ENCODE data around the gene DLG2.
A peak's percentile ranks its signal among the peaks of the same experiment; 100 is the strongest.

The DLG2 gene

DNA sequence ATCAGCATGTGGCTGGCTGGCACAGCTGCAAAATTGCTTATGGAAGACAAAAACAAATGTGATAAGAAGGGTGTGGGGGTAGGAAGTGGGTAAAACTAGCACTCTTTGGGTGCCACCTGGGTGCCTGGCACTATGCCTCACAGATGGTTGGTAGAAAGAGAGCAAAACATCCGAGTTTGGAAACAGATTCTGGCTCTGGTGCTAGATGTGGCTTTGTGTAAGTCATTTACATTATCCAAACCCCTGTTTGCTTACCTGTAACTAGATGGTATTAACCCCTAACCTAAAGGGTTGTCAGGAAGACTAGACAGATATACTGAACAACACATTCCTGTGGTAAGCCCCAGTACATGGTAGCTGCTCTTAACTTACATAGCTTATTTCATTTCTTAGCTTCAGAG is 905.6 kb downstream of the DLG2 start:
- no peak for DNase-seq

DNA sequence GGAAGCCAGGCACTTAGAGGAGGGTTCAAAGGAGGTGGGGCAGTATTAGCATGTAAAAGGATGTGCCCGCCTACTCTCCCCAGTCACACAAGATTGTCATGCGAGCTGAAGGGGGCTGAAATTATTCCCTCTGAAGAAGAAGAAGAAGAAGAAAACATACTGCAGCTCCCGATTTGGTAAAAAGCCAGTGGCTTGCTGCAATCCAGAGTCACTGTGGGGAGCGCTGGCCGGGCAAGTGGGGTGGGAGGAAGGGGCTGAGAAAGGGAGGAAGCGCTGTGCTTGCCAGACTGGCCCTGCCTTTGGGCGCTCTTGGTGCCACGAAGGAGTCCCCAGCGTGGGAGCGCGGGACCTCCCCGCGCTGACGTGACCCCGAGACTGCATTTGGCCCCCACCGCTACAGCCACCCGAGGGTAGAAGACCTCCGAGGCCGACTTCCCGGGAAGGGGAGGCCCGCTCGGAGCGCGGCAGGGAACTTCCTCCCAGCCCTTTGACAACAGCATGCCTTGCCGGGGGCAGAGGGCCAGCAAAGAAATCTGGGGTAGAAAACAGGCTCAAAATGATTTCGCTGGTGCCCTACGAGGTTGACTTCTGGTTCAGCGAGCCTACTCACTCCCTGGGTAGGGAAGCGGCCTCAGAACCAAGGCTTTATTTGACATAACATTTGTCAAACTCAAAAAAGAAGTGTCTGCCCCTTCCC is 906.3 kb downstream of the DLG2 start:
- DNase-seq, result no peak

DNA sequence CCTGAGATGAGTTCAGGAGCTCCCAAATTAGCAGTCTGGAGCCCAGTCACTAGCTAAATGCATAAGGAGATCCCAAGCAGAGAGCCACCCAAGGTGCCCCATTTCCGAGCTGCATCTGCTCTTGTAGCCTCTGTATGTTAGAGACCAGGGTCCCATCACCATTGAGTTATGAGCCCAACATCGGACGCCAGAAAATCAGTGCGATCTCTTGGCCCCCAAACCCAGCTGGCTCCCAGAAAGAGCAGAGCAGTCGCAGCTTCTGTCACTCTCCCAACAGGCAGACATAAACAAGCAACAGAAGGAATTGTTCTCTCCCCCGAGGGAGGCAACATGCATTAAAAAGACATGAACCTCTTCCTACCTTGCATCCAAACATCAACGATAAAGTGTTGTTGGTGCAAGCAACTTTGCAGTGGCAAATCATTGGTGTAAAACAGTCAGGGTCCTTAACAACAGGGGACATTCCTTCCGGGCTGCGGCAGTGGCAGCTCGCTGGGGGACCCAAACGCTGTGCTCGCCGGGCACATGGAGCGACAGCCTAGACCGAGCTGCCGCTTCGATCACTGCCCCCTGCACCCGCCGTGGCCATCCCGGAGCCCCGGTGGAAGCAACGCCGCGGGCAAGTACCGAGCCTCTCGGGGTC is 907.1 kb downstream of the DLG2 start:
- DNase-seq, result no peak

DNA sequence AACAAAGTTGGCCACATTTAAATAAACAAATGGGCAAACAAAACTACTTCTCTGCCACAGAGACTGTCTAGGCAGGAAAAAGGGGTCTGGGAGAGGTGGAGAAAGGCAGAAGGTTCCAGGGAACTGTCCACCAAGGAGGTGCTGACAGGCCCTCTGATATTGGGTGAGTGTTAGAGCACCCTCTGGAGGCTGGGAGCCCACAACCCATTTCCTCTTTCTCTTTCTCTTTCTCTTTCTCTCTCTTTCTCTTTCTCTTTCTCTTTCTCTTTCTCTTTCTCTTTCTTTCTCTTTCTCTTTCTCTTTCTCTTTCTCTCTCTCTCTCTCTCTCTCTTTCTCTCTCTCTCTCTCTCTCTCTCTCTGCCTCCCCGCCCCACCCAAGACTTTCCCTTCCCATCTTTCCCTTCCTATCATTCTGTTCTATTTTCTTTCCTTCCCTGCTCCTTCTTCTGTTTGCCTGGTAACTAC is 912.8 kb downstream of the DLG2 start:
- DNase-seq, result peak; percentile 57

DNA sequence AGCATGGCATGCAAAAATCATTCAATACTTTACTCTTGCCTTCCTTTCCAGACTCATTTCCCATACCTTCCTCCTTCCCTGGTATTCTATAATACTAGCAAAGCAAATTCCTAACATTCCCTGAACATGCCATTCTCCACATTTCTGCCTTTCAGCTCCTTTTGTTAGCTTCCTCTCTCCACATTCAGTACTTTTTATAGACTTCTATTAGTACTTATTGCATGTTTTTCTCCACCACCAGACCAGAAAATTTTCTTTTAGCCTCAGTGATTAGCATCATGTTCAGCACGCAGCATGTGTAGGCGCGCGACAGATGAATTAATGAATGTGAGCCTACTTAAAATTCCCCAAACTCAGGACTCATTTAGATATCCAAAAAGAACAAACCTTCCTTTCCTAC is 935.3 kb downstream of the DLG2 start:
- peak; percentile 79 for DNase-seq

DNA sequence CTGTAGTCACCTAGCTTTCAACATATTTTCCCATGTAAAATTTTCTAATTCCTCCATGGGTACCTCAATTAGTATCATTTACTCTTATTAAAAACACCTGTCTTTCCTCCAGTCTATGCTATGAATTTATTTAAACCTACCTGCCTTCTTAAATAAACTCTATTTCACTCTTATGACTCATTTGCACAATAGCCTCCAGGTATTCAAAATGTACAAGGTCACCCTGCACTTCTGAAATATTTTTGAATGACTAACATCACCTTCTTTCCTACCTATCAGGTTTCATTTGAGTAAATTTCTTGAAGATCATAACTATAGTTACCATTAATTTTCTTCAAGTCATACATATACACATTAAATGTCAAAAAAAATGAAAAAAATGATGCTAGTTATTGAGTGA is 939.7 kb downstream of the DLG2 start:
- DNase-seq, result no peak

DNA sequence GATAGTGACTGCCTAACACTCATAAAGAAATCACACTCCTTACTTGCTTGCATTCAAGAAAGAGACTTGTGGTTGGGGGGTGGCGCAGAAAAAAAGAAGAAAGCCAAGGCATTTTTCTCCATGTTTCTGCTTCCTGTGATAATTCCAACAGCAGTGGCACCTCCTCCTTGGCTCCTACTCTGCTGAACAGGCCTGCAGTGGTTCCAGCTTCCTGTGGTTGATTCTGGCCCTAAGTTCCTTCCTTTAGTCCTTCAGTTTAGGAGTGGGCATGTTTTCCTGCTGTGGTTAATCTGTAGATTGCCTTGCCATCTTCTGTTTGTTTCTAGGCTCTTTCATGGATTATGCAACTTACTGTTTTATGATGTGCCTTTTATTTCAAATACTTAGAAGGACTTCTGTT is 940.4 kb downstream of the DLG2 start:
- DNase-seq, result no peak

DNA sequence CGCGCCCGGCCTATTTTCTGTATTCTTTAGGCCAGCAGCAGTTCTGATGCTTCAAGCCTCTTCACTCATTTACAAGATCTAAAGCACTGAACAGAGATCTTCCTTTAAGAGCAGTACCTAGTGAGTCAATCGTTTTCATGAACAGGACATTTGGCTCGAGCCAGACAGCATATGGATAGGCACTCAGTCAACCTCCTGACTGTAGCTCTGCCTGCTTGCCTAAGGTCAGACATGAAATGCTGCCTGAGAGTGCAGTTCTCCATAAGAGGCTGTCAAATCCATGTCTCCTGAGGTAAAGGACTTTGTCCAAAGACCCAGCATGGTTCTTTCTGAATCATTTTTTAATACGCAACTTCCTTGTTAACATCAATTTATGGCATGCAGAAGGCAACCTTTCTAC is 941.2 kb downstream of the DLG2 start:
- no peak for DNase-seq

DNA sequence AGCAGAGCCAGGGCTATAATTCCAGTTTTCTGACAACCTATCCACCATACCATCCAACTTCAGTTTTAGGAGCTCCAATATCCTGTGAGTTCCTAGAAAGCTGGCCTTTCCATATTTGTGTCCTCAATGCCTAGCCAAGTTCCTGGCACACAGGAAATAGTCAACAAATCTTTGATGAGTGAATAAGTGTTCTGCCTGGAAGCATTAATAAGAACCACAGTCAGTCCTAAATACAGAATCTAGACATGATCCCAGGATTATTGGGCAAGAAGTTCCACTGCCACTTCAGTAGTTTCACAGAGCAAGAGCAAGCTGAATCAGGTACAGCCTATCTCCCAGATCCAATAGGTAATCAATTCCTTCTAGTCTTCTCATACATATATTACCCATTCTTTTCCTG is 942.0 kb downstream of the DLG2 start:
- DNase-seq, result no peak

DNA sequence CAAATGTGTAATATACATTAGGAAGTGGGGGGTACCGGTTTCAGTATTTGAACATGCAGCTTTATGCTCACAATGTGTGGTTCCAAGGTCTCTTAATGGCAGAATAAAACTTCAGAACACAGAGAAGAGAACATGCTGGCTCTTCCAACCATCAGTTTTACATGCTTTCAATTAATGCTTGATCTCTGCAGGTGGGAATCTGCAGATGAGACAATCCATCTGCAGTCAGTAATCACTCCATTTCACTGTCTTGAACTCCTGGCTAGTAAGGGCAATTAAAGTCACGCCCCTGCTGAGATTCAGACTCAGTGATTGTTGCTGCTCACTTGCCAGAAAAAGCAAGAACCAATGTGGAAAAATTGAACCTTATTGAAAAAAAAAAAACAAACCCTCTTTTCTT is 945.7 kb downstream of the DLG2 start:
- DNase-seq, result no peak

DNA sequence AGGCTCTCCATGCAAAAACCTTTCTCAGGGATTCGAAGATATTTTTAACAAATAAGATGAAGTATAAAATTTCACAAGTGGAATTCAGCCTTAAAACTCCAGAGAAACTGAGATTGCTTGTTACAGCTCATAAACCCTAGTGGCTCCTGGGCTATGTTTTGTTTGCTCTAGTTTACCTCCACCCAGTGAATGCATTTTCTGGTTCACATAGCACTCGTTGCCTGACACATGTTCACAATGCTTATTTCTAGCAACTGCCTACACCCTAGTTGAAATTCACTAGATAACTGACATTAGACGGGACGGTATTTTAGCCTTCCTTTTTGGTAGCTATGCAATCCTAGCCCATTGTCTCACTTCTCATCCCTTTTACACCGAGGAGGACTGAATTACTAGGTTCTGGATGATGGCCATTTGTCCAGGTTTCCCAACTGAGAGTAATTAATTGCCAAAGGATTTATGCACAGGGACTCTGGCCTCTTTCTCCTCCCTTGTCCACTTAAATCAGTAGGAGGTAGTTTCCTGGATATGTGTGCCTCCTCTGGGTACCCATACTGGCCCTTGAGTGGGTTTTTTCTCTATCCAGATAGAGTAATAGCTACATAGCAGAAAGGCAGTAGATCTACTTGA is 951.6 kb downstream of the DLG2 start:
- no peak for DNase-seq

DNA sequence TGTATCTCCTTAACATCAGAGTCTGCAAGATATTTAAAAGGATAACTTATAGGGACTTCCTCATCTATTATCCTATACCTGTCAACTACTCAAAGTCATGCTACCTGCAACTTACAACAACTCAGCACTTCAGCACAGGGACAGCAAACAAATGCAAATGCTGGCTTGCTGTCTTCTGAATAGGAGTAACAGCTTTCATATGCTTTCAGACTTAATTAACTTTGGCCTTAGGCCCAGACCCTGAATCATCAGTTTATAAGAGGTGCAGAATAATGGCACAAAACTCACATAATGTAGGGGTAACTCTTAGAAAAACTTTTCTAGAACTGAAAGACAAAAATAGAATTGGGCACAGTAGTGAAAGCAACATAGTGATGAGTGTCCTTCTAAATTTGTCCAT is 953.4 kb downstream of the DLG2 start:
- peak; percentile 76 for DNase-seq

DNA sequence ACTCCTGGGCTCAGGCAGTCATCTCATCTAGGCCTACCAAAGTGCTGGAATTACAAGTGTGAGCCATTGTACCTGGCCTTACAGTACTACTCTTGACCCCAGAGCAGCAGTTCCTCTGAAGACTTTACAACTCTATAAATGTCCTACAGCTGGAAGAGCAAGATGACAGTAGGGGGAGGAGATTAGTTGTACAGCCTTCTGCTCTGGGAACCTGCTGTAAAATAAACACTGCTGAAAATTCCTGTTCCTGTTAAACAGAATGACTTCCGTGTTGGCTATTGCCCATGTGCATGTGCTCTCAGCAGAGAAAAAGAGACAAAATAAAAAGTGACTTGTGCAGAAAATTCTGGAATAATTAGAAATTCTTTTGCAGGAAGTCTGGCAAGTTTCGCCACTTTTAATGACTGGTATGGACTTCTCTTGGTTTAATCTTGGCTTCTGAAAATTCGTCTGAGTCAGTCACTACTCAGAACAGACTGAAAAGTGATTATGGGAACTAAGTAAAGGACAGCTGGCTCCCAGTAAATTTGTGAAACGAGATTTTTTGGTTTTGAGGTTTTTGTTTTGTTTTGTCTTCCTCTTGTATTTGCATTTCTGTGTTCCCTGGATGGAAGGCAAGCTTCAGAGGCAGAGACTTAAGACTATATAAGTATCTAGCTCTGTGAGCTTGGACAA is 955.7 kb downstream of the DLG2 start:
- DNase-seq, result no peak

DNA sequence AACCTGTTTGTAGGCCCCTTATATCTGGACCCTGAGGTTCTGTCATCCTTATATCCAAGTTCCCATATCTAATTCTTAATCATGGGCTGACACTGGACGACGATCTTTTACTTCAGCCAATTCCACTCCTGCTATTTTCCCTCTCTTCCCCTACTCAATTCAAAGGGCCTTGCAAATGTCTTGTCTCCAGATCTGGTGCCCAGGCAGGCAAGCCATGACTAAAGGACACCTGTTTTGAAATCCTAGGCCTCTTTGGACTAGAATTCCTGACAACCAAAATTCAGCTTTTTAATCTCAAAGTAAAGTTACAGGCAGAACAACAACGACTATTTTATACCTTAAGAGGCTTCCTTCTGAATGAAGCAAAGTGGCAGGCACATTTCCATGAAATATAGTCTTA is 963.4 kb downstream of the DLG2 start:
- no peak for DNase-seq

DNA sequence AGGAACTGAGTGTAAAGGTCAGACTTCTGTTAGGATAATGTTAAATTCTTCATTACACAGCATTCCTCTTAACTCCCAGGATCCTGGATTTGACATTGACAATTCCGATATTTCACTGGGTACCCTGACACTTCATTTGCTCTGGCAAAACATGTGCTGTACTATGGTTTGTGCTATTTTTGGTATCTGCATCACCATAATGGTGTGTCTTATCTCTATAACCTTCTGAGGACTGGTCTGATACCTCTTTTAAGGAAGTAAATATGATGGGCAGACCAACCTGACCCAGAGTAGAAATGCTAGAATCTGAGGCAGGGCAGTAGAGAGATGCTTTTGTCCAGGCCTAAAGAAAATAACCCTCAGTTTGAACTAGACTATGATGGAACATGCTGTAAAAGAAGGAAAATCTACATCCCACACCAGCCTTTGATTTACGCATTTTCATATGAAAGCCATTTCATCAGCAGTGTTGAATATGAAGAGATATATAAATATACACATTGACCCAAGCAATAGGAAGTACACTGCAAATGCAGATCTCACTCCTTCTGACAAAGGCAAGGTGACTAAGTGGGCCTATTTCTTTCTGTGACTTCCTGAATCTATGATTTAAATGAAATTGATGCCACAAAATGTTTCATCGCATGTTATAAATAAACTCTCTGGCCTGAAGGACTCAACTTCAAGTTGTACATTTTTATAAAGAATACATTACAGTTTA is 966.7 kb downstream of the DLG2 start:
- no peak for DNase-seq

DNA sequence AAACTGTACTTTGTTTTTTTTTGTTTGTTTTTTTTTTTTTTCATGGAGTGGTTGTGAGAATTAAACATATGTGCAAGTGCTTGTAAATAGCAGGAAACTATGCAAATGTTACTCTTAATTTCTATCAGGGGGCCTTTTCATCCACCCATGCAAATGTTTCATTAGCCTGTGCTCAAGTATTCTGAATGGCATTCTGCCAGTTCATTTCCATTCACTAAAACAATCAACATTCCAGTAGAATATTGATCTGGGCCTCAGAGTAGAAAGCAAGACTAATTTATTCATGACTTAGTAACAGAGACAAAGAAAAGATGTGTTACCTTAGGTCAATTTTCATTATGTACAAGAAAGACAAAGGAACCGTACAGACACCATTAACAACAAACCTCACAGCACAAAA is 971.4 kb downstream of the DLG2 start:
- DNase-seq, result no peak

DNA sequence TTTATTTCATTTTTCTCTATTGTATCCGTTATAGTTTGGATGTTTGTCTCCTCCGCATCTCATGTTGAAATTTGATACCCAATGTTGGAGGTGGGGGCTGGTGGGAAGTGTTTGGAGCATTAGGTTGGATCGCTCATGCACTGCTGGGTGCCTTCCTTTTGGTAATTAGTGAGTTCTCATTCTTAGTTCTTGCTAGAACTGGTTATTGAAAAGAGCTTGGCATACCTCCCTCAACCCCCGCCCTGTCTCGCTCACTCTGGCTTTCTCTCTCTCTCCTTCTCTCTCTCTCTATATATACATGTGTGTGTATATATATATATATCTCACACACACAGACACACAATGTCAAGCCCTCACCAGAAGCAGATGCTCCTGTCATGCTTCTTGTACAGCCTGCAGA is 978.7 kb downstream of the DLG2 start:
- no peak for DNase-seq

DNA sequence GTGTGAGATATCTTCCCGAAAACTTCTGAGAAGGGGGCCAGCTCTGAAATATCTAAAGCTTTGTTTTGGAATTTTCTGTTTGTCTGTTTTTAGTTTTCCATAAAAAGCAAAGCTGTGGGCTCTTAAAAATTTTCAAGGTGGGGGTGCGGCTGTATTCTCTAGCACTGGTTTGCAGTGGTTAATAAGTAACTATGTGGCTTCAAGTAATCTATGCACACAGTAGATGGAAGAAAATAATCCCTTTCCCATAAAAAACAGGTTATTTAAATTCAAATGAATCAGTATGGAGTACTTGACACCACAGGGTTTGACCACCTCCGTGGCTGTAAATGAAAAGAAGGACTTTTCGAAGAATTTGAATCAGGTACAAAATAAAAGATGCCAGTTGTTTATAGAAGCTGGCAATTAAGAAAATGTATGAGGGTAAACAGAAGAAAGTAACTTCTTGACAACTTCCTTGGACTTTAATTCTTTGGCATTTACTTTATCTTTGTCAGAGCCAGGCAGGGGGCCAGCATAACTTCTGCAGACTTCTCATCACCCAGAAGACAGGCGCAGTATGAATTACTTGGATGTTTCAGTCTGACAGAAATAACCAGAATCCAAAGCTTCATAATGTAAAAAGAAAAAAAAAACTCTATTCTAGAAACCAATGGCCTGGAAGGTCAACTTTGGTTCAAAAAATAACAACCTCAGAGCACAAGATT is 981.0 kb downstream of the DLG2 start:
- no peak for DNase-seq

DNA sequence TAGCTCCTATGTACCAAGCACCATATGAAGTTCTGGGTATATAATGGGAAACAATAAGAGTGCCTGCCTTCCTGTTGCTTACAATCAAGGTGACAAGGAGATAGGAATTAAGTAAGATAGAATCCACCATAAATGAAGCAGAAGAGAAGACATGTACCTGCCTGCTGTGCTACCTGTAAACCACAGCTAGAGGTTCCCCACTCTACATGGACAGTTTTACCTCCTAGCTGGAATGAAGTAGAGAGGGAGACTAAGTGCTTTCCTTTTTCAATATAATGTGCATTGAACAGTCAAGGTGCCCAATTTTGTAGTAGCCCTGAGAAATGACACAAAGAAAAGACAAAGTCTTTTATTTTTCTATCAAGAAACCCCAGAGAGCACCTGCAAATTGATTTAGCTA is 984.6 kb downstream of the DLG2 start:
- no peak for DNase-seq

DNA sequence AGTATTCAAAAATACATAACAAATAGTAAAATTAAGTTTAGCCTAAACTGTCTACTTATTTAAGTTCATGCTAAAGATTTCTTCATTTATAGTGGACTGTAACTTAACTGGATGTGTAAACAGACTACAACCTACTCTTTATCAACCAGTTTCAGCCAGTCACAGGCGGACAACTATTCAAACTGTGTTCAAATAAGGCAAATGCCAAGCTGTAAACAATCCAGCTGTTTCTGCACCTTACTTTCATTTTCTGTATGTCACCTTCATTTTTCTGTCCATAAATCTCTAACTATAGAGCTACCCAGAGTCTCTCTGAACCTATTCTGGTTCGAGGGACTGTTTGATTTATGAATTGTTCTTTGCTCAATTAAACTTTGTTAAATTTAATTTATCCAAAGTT is 992.8 kb downstream of the DLG2 start:
- no peak for DNase-seq

DNA sequence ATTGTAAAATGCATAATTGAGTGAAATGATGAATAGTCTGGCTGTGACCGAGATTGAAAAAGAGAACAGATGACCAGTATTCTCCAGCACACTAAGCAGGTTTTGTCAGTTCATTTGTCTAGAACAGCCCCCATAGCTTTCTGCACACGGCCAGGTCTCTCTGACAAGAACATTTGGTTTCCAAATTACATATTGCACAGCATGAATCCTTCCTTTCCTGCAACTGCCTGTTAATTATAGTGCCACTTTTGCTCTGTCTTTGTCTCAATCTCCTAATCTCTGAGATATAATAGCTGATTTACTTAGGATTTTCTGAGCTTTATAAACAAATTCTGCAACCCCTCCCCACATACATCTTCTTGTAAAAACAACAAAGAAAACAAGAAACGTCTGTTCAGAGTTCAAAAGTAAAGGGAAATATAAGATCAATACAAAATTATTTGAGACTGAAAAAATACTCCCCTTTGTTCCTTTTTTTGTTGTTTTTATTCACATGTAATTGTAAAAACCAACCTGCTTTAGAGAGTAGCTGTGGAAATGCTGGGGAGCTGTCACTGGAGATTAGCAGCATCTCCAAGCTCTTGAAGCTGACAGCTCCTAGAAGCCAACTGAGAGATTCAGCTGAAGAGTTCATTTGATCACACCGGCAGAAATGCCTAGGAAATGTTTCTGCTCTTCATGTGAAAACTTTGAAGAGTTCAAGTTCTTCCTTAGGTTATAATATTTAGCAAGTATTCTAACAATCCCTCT is 998.1 kb downstream of the DLG2 start:
- no peak for DNase-seq

DNA sequence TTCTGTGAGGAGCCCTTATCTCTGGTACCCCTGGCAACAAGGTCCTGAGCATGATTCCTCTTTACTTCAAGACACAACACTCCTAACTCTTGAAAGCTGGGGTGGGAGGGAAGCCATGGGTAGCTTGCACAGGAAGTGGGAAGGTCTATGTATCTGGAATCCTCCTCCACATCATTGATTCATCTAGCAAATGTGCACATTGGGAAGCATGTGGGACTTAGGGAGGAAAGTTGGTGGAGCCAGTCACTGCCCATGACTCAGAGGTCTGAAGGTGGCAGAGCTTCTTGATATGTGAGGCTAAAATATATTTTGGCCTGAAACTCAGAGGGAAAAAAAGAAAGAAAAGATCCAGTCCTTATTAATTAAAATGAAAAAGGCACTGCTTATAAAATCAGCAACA is 1000.9 kb downstream of the DLG2 start:
- peak; percentile 80 for DNase-seq

Data from kidney glomerular epithelial cell (primary cell).